HCT116 (cell line): Measurements from ENCODE around the gene TMEM11. TPM values are rescaled to one million over a fixed set of nuclear protein-coding genes. Genes with fewer than 3 reads are reported as not detected.

Experiments
- ATAC-seq: fragments of 200-7000 bp; cut with Tn5 transposase; 2 replicates; pipeline ENCODE4 v1.9.1; 2020; ENCODE audit warnings: mild to moderate bottlenecking, moderate library complexity
- BruUV-seq: library from RNA; stranded (reverse); fragments of 400-500 nt; replicated peaks from 2 replicates; lab custom pipeline; 2021; lab: Mats Ljungman, UMichigan
- CTCF ChIA-PET: fragments of 300-600 bp; sonication (Branson Sonifier 250); formaldehyde crosslinking; loops from one replicate; lab custom pipeline; 2021; ENCODE audit warnings: antibody characterized with exemption; lab: Charles Lee
- POLR2A ChIA-PET: fragments of 300-600, 350-600 bp; sonication (Branson Sonifier 250); formaldehyde crosslinking; loops from one replicate; lab custom pipeline; 2021; ENCODE audit warnings: antibody characterized with exemption; lab: Charles Lee
- RAD21 ChIA-PET, 2 experiments: fragments of 300-600 bp; sonication (Branson Sonifier 250); formaldehyde crosslinking; loops; one replicate each; lab custom pipeline; 2023; ENCODE audit warnings: low total read pairs in 2 of 2; ENCODE audit not compliant: uncharacterized antibody in 2 of 2, unreplicated experiment in 2 of 2, low non-redundant PET in 1 of 2; lab: Charles Lee
- DNase-seq: peaks from one replicate; pipeline ENCODE4 v3.0.0-alpha.2; 2010; ENCODE audit warnings: low read depth, low spot score
- H2AFZ ChIP-seq: fragments of 200-600 bp; shearing (Covaris generic), sonication (generic); 2 replicates; pipeline ENCODE4 v1.6.1; 2017; ENCODE audit warnings: low read depth, mixed run types, mixed read lengths, antibody characterized with exemption, low read length; ENCODE audit not compliant: poor library complexity, severe bottlenecking
- H3K27ac ChIP-seq: 2 replicates; pipeline ENCODE4 v1.5.1; 2012; ENCODE audit warnings: low read depth, low read length
- H3K27me3 ChIP-seq: fragments of 200-600 bp; sonication (generic); 2 replicates; pipeline ENCODE4 v1.6.1; 2016; ENCODE audit warnings: mixed run types, low read length, mixed read lengths; ENCODE audit not compliant: insufficient read depth
- H3K36me3 ChIP-seq, 2 experiments: fragments of 200-500 bp in 1 of 2; fragments of 200-600 bp in 1 of 2; sonication (Bioruptor generic) in 1 of 2; sonication (generic) in 1 of 2; 2 replicates each; pipeline versions ENCODE4 v1.5.1 to v1.6.1; 2014 to 2016; ENCODE audit warnings: low read length in 2 of 2, inconsistent platforms in 1 of 2, mixed read lengths in 1 of 2, mixed run types in 1 of 2; ENCODE audit not compliant: insufficient read depth in 2 of 2, control insufficient read depth in 1 of 2
- H3K4me1 ChIP-seq, 2 experiments: fragments of 200-600 bp in 1 of 2; sonication (generic) in 1 of 2; 2 replicates each; pipeline versions ENCODE4 v1.5.1 to v1.6.1; 2012 to 2017; ENCODE audit warnings: low read length in 2 of 2, inconsistent platforms in 1 of 2, mild to moderate bottlenecking in 1 of 2, mixed read lengths in 1 of 2, mixed run types in 1 of 2, moderate library complexity in 1 of 2; ENCODE audit not compliant: insufficient read depth in 2 of 2, control insufficient read depth in 1 of 2
- H3K4me2 ChIP-seq: fragments of 200-600 bp; sonication (generic); 2 replicates; pipeline ENCODE4 v1.6.1; 2017; ENCODE audit warnings: mixed run types, low read length, mixed read lengths
- H3K4me3 ChIP-seq, 2 experiments: fragments of 200-600 bp in 1 of 2; sonication (generic) in 1 of 2; replicated peaks in 1 of 2; 2 replicates each; pipeline ENCODE4 v1.5.1; 2011 to 2016; ENCODE audit warnings: low read length in 2 of 2, control low read depth in 1 of 2, low read depth in 1 of 2, mild to moderate bottlenecking in 1 of 2, mixed read lengths in 1 of 2, mixed run types in 1 of 2
- H3K79me2 ChIP-seq: fragments of 200-600 bp; sonication (generic); 2 replicates; pipeline ENCODE4 v1.6.1; 2017; ENCODE audit warnings: mild to moderate bottlenecking, mixed run types, low read length, moderate library complexity, mixed read lengths; ENCODE audit not compliant: insufficient read depth
- H3K9ac ChIP-seq: fragments of 200-600 bp; sonication (generic); 2 replicates; pipeline ENCODE4 v1.6.1; 2016; ENCODE audit warnings: low read length, mixed read lengths
- H3K9me2 ChIP-seq: fragments of 200-600 bp; sonication (generic), shearing (Covaris generic); 2 replicates; pipeline ENCODE4 v1.6.1; 2017; ENCODE audit warnings: mixed run types, mild to moderate bottlenecking, moderate library complexity; ENCODE audit not compliant: insufficient read depth
- H3K9me3 ChIP-seq, 2 experiments: fragments of 200-500 bp in 1 of 2; fragments of 200-600 bp in 1 of 2; sonication (Bioruptor generic) in 1 of 2; sonication (generic) in 1 of 2; 2 replicates each; pipeline ENCODE4 v1.6.1; 2014 to 2017; ENCODE audit warnings: low read length in 2 of 2, mixed read lengths in 2 of 2, inconsistent platforms in 1 of 2, low read depth in 1 of 2, mild to moderate bottlenecking in 1 of 2, mixed run types in 1 of 2, moderate library complexity in 1 of 2; ENCODE audit not compliant: control insufficient read depth in 1 of 2, insufficient read depth in 1 of 2
- H4K20me1 ChIP-seq: fragments of 200-600 bp; sonication (generic), shearing (Covaris generic); 2 replicates; pipeline ENCODE4 v1.6.1; 2017; ENCODE audit warnings: mixed run types, mild to moderate bottlenecking, moderate library complexity; ENCODE audit not compliant: insufficient read depth
- EGR1 ChIP-seq: IDR thresholded peaks from 2 replicates; pipeline ENCODE4 v1.6.1; 2012; ENCODE audit warnings: low read depth
- ELF1 ChIP-seq: IDR thresholded peaks from 2 replicates; pipeline ENCODE4 v1.6.1; 2012; ENCODE audit warnings: low read depth, borderline replicate concordance
- EZH2 ChIP-seq: fragments of 200-600 bp; sonication (generic); IDR thresholded peaks from 2 replicates; pipeline ENCODE4 v1.6.1; 2017; ENCODE audit warnings: antibody characterized with exemption, mixed run types
- FOSL1 ChIP-seq: IDR thresholded peaks from 2 replicates; pipeline ENCODE4 v1.6.1; 2012; ENCODE audit warnings: low read depth
- JUND ChIP-seq: IDR thresholded peaks from 2 replicates; pipeline ENCODE4 v1.6.1; 2012
- POLR2AphosphoS5 ChIP-seq: IDR thresholded peaks from 2 replicates; pipeline ENCODE4 v1.6.1; 2011; ENCODE audit warnings: mild to moderate bottlenecking, low read depth, low read length, moderate library complexity
- RAD21 ChIP-seq: IDR thresholded peaks from 2 replicates; pipeline ENCODE4 v1.6.1; 2012; ENCODE audit warnings: low read depth, mild to moderate bottlenecking
- SP1 ChIP-seq: IDR thresholded peaks from 2 replicates; pipeline ENCODE4 v1.6.1; 2012; ENCODE audit warnings: low read depth
- TCF7L2 ChIP-seq: IDR thresholded peaks from 2 replicates; pipeline ENCODE4 v1.7.0; 2011; ENCODE audit warnings: borderline replicate concordance, inconsistent platforms; ENCODE audit not compliant: insufficient read depth, insufficient read length; ENCODE audit errors: extremely low read depth
- ZFX ChIP-seq: fragments of 450-650 bp; IDR thresholded peaks from 2 replicates; pipeline ENCODE4 v1.6.1; 2017
- intact Hi-C: fragments of 100-400 bp; cut with micrococcal nuclease; formaldehyde crosslinking; loops from 2 replicates; pipeline ENCODE4 v1.10.0; 2022
- total RNA-seq: library from RNA; stranded (reverse); gene quantifications from one replicate; pipeline ENCODE4 v1.2.1, GENCODE V29; 2021; ENCODE audit not compliant: unreplicated experiment
- TF ChIP-seq, protein P1 (sequence below): IDR thresholded peaks from 2 replicates; pipeline ENCODE4 v1.6.1; 2011; ENCODE audit warnings: mild to moderate bottlenecking, low read length, moderate library complexity; ENCODE audit not compliant: insufficient replicate concordance; ENCODE audit errors: extremely low read depth
- TF ChIP-seq, protein P2 (sequence below): IDR thresholded peaks from 2 replicates; pipeline ENCODE4 v1.6.1; 2012; ENCODE audit warnings: low read depth
- TF ChIP-seq, protein P3 (sequence below): IDR thresholded peaks from 2 replicates; pipeline ENCODE4 v1.6.1; 2012
- TF ChIP-seq, protein P4 (sequence below): IDR thresholded peaks from 2 replicates; pipeline ENCODE4 v1.6.1; 2012

Gene TMEM11
- total RNA-seq, 1 experiment from 2014 or later: 31.0 TPM

DNA sequence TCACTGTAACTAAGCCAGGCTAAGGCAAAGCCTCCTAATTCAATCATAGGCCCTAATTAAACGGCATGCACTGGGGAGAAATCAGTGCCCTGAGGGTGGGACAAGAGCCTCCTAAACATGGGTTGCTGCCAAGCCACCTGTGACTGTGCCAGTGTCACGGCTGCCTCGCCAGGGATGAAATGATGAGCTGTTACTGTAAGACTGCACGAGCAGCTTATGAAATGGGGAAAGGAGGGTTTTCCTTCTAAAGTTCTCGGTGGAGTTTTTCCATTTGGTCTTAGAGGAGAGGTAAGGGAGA, 12.7 kb downstream of the TMEM11 start:
- Histone ChIP-seq H3K4me2 (no peak overlapping the region), H3K27ac (no peak overlapping the region), H3K79me2 (peaks cover 88% of the 10 kb centered on the region), H3K9ac (no peak overlapping the region), H4K20me1 (no peaks in the 10 kb centered on the region), H3K9me2 (no peaks in the 10 kb centered on the region), H3K9me3 (no peaks in the 10 kb centered on the region), H3K4me1 (no peaks in the 10 kb centered on the region), H2AFZ (no peak overlapping the region), H3K27me3 (no peaks in the 10 kb centered on the region), H3K4me3 (no peak overlapping the region), H3K36me3 (peaks cover 2 to 16% of the 10 kb centered on the region in 2 experiments)
- ChIA-PET POLR2A (no interaction called here), RAD21 (no interaction called here), CTCF (no interaction called here)
- no peak for TF ChIP-seq EZH2
- TF ChIP-seq, protein P1, sequence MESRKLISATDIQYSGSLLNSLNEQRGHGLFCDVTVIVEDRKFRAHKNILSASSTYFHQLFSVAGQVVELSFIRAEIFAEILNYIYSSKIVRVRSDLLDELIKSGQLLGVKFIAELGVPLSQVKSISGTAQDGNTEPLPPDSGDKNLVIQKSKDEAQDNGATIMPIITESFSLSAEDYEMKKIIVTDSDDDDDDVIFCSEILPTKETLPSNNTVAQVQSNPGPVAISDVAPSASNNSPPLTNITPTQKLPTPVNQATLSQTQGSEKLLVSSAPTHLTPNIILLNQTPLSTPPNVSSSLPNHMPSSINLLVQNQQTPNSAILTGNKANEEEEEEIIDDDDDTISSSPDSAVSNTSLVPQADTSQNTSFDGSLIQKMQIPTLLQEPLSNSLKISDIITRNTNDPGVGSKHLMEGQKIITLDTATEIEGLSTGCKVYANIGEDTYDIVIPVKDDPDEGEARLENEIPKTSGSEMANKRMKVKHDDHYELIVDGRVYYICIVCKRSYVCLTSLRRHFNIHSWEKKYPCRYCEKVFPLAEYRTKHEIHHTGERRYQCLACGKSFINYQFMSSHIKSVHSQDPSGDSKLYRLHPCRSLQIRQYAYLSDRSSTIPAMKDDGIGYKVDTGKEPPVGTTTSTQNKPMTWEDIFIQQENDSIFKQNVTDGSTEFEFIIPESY: no peak
- no peak for TF ChIP-seq SP1
- TF ChIP-seq ZFX: no peak
- TF ChIP-seq, protein P2, sequence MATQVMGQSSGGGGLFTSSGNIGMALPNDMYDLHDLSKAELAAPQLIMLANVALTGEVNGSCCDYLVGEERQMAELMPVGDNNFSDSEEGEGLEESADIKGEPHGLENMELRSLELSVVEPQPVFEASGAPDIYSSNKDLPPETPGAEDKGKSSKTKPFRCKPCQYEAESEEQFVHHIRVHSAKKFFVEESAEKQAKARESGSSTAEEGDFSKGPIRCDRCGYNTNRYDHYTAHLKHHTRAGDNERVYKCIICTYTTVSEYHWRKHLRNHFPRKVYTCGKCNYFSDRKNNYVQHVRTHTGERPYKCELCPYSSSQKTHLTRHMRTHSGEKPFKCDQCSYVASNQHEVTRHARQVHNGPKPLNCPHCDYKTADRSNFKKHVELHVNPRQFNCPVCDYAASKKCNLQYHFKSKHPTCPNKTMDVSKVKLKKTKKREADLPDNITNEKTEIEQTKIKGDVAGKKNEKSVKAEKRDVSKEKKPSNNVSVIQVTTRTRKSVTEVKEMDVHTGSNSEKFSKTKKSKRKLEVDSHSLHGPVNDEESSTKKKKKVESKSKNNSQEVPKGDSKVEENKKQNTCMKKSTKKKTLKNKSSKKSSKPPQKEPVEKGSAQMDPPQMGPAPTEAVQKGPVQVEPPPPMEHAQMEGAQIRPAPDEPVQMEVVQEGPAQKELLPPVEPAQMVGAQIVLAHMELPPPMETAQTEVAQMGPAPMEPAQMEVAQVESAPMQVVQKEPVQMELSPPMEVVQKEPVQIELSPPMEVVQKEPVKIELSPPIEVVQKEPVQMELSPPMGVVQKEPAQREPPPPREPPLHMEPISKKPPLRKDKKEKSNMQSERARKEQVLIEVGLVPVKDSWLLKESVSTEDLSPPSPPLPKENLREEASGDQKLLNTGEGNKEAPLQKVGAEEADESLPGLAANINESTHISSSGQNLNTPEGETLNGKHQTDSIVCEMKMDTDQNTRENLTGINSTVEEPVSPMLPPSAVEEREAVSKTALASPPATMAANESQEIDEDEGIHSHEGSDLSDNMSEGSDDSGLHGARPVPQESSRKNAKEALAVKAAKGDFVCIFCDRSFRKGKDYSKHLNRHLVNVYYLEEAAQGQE: no peak
- TF ChIP-seq, protein P3, sequence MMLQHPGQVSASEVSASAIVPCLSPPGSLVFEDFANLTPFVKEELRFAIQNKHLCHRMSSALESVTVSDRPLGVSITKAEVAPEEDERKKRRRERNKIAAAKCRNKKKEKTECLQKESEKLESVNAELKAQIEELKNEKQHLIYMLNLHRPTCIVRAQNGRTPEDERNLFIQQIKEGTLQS: no peak
- no peak for TF ChIP-seq POLR2AphosphoS5
- no peak for TF ChIP-seq ELF1
- TF ChIP-seq EGR1: no peak
- TF ChIP-seq JUND: no peak
- TF ChIP-seq, protein P4, sequence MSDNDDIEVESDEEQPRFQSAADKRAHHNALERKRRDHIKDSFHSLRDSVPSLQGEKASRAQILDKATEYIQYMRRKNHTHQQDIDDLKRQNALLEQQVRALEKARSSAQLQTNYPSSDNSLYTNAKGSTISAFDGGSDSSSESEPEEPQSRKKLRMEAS: no peak
- no peak for TF ChIP-seq FOSL1
- TF ChIP-seq RAD21: no peak
- no peak for TF ChIP-seq TCF7L2
- ATAC-seq (no peak), DNase-seq (no peak)
- intact Hi-C loops: no loop called here
- BruUV-seq: no TSS peak
